ENCODE data around the gene AOC3.

The AOC3 gene

DNA sequence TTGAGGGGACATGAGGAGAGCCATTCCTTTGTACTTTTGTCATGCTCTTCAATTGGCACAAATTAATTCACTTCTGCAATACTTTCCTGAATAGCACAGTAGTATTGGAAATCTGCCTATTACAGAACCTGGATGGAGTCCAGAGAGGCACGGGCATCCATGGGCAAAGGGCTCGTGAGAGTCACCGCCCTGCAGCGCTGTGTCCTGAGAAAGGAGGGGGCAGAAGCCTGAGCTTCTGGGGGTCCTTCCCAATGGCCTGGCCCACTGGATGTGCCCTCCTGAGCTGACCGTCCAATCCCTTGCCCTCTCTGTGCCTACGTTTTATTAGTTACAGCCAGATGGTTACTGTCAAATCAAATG, 53.1 kb downstream of the AOC3 start:
- no peak for DNase-seq (ENCODE audit: low read depth)
- TF ChIP-seq, protein P1, sequence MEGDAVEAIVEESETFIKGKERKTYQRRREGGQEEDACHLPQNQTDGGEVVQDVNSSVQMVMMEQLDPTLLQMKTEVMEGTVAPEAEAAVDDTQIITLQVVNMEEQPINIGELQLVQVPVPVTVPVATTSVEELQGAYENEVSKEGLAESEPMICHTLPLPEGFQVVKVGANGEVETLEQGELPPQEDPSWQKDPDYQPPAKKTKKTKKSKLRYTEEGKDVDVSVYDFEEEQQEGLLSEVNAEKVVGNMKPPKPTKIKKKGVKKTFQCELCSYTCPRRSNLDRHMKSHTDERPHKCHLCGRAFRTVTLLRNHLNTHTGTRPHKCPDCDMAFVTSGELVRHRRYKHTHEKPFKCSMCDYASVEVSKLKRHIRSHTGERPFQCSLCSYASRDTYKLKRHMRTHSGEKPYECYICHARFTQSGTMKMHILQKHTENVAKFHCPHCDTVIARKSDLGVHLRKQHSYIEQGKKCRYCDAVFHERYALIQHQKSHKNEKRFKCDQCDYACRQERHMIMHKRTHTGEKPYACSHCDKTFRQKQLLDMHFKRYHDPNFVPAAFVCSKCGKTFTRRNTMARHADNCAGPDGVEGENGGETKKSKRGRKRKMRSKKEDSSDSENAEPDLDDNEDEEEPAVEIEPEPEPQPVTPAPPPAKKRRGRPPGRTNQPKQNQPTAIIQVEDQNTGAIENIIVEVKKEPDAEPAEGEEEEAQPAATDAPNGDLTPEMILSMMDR (IDR thresholded peaks at IDR 0.05; ENCODE audit: low read depth, low read length, missing control alignments) = no peak
- H3K4me3 ChIP-seq (ENCODE audit: low read depth, low read length) = no peak overlapping the region
- in situ Hi-C loops (cut with HindIII; ENCODE audit: low sequenced_read_pairs) = no loop called here

DNA sequence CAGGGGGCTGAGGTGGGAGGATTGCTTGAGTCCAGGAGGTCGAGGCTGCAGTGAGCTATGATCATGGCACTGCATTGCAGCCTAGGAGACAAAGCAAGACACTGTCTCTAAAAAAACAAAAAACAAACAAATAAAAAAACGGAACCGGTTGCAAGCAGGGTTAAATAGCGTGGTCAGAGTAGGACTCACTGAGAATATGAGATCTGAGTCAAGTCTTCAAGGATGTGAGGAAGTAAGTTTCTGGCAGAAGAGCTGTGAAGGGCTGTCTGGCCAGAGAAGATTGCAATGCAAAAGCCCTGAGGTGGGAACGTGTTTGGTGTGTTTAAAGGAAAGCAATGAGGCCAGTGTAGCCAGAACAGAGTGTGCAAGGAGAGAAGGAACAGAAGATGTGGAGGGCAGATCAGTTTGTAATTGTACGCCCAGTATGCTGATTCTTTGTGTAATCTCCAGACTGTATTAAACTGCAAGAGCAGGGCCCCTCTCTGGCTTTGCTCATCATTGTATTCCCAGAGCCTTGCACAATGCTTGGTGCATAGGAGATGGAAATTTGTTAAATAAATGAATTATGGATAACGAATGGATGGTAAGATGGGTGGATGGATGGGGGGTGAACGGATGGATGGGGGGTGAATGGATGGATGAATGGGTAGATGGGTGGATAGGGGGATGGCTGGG, 55.9 kb downstream of the AOC3 start:
- TF ChIP-seq, protein P1 (IDR thresholded peaks at IDR 0.05; ENCODE audit: low read depth, low read length, missing control alignments) = no peak
- H3K4me3 ChIP-seq (ENCODE audit: low read depth, low read length) = no peak overlapping the region
- DNase-seq (ENCODE audit: low read depth) = no peak
- in situ Hi-C loops (cut with HindIII; ENCODE audit: low sequenced_read_pairs) = no loop called here
